NCI-H2196 (cell line): ENCODE results near the gene OXTR.

ENCODE experiments used
- DNase-seq: peaks from one replicate; lab custom pipeline; 2025; ENCODE audit not compliant: unreplicated experiment; lab: John Stamatoyannopoulos, UW

The OXTR gene

GRCh38 chr3:8769088-8769822, at the start of gene OXTR:
OXTR (minus strand) TSS chr3:8769613; CDS start chr3:8768187, 1,426 bp downstream.
- DNase-seq, result peak; percentile 48

DNA sequence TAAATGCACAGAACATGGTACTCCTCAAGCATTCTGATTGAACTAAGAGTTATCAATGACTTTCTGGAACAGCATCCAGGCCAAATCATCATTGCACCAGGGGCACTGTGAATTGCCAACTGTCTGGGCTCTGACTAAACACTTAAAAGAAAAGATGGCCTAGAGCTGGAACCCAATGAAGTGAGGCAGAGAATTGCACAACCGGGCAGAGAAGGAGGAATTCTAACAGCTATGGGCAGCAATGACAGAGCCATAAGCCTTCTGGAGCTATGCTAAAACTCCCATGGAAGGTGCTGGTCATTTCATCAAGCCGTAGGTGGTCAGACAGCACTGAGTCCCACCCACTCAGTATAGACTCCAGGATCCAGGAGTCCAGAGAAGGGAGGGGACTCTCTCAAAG, 48.1 kb upstream of the OXTR start:
- no peak for DNase-seq

DNA sequence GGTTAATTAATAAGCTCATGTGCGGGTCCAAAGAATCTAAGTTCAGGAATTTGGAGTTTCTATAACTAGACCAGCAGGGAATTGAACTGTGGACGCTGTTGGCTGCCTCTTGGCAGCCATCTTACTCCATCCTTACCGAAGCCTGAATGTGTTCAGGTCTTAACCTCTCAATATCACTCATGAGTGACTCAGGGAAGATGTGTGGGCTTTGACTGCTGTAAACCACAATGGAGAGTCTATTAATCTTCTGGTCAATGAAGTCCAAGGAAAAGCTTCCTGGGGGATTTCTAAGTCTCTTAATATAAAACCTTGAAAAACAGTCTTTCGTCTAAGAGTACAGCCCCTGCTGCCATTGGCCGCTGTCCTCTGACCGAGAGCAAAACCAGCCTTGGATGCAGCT, 46.7 kb upstream of the OXTR start:
- DNase-seq, result no peak

DNA sequence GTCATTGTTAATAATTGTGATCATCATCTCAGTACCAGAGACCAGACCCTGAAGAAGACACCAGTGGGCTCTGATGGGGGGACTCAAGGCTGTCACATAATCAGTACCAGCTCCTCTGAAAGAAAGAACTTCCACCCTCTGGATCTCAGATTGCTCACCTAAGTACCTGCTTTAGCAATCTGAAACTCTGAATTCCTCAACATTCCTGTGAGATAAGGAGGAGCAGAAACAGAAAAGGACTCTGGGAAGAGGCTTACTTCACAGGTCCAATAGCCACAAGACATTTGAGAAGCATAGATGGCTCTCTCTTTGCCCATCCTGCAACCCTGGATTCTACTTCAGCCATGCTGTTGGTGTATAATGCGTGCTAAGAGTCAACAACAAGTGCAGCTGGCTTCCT, 44.0 kb upstream of the OXTR start:
- DNase-seq, result no peak

- DNase-seq, result no peak
Observed at GRCh38 chr3:8810561-8810960, 41.1 kb upstream of the OXTR start.

DNA sequence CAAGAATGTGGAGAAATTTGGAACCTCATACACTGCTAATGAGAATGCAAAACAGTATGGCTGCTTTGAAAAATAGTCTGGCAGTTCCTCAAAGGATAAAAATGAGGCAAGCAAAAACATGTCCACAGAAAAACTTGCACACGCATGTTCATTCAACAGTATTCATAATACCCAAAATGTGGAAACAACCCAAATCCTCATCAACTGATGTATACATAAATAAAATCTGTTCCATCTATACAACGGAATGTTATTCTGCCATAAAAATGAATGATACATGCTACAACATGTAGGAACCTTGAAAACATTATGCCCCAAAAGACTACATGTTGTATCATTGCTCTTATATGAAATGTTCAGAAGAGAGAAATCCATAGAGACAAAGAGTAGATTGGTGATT, 36.4 kb upstream of the OXTR start:
- no peak for DNase-seq

DNA sequence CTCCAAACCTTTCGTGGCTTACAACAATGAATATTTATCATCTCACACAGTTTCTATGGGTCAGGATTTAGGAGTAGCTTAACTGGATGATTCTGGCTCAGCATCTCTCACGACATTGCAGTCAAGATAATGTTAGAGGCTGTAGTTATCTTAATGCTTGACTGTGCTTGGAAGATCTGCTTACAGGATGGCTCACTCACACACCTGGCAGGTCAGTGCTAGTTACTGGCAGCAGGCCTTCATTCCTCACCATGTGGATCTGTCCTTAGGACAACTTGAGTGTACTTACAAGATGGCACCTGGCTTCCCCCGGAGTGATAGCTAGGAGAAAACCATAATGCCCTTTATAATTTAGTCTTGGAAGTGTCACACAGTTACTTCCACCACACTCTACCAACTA, 32.8 kb upstream of the OXTR start:
- DNase-seq, result no peak

DNA sequence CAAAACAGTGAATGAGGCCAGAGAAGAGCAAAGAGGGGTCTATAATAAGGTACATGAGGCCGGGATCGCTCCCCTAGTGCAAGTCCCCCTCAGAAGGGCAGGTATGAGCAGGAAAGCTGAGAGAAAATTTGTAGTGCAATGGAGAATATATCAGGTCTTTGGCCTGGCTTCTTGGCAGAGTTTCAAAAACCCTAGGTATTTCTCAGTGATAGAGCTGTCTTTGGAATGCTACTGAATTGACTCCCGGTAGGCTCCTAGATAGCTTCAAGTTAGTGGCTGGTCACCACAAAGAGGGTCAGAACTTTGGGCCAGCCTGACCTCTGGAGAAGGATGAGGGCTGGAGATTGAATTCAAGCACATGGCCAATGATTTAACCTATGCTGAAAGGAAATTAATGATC, 30.6 kb upstream of the OXTR start:
- DNase-seq, result no peak

- DNase-seq, result no peak
Observed at GRCh38 chr3:8794247-8794646, 24.8 kb upstream of the OXTR start.

GRCh38 chr3:8793242-8793641, 23.8 kb upstream of the OXTR start:
- DNase-seq, result no peak

- no peak for DNase-seq
Observed at GRCh38 chr3:8790529-8790928, 21.1 kb upstream of the OXTR start.

DNA sequence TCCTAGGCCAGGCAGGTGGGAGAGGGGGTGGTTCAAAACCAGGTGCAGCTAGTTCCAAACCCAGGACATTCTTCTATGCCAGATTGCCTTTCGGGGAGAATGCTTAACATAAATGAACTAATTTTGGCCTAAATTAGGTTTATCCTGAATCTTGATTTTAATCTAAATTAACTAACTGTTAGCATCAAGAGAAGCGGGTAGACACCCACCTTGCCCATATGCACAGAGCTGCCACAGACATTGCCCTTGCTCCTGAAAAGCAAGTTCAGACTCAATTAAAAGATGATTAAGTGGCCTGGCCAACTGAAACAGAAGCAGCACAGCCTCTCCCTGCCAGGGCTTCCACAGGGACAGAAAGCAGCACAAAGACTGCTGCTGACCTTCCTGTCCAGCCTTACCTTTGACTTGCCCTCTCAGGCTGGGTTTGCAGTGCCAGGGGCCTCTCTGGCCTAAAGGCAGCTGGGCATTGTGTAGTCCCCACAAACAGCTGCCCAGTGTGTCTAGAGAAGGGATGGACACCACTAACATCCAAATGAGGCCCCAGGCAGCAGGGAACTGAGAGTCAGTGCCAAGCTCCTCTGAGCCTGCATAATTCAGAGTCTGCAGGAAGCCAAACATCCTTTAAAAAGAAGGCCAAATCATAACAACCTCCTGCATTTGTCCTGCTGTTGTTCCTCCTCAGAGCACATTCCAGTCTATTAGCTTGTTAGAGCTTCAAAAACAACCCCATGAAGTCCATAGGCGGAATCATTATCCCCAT, 15.4 kb upstream of the OXTR start:
- no peak for DNase-seq

DNA sequence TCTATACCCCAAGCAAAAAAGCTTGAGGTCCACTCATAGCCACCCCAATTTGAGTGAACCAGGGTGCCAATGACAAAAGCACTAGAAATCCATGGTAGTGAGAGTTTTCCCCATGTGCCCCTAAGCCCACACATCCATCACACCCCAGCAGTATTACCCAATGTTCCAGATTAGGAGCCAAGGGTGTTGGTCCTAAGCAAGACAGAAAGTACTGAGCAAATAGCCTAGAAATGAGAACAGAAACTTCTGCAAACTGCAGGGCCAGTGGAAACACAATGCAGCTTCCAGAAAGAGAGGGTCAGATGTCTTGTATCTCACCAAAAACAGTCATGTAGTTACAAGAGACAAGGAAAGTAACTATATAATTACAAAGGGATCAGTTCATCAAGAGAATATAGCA, 10.9 kb upstream of the OXTR start:
- no peak for DNase-seq

DNA sequence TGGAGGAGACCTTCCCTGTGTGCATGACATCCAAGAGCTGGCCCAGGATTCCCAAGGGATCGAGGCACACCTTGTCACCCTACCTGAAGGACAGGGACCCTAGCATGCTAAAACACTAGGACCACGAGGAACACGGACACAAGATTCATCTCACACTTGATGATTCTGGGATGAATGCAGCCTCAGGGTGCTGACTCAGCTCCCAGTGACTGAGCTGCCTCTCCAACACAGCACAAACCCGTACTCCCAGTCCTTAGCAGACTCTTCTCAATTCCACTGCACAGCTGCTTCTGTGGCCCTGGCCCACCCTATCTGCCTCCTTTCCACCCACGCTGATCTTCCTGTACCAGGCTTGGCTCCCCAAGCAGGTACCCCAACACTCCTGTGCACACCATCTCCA, 9.1 kb upstream of the OXTR start:
- no peak for DNase-seq

- no peak for DNase-seq
Observed at GRCh38 chr3:8777978-8778267, 8.5 kb upstream of the OXTR start.

DNA sequence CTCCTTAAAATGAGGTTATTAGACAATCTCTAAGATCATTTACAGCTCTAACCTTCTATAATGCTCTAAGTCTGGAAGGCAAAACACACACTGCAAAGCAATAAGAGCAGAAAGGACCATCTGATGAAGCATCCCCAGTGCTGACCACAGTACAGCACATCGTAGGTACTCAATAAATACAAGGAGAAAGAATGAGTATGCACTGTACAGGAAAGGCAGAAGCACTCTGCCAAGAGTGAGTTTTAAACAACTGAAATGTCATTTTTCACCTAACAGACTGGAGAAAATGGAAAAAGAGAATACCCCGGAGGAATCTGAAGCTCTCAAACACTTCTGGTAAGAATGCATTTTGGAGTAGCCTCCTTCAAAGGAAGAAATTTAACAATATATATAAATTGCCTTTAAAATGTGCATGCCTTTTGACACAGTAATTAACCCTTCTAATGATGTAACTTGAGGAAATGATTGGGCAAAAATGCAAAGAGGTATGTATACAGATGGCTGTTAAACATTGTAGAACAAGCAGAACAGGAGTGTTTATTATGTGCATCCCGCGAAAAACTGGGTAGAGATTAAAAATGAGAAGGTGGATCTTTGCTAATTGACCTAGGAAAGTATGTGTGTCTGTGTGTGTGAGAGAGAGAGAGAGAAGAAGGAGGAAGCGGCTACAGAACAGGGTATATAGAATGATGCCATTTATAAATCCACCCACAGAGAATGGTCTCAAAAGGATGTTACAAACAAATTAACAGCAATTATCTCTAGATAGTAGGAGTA, 8.0 kb upstream of the OXTR start:
- no peak for DNase-seq

DNA sequence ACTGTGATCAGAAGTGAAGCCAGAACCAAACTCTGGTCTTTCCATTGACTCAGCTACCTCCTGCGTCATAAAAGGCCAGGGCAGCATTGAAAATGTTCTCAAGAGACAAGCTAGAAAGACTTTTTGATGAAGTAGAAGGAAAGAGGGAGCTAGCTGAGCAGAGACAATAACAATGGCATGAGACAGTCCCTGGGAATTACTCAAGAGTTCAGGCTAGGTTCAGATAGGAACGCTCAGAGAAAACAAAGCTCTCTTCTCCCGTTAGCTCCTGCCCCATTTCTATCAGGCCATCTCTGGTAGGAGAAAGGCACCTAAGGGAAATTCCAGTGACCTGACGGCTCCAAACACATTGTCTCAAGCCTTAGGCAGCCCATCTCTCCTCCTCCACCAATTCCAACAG, 7.0 kb upstream of the OXTR start:
- no peak for DNase-seq

- DNase-seq, result no peak
Observed at GRCh38 chr3:8775602-8776001, 6.2 kb upstream of the OXTR start.

GRCh38 chr3:8775181-8775580, 5.8 kb upstream of the OXTR start:
- DNase-seq, result no peak

DNA sequence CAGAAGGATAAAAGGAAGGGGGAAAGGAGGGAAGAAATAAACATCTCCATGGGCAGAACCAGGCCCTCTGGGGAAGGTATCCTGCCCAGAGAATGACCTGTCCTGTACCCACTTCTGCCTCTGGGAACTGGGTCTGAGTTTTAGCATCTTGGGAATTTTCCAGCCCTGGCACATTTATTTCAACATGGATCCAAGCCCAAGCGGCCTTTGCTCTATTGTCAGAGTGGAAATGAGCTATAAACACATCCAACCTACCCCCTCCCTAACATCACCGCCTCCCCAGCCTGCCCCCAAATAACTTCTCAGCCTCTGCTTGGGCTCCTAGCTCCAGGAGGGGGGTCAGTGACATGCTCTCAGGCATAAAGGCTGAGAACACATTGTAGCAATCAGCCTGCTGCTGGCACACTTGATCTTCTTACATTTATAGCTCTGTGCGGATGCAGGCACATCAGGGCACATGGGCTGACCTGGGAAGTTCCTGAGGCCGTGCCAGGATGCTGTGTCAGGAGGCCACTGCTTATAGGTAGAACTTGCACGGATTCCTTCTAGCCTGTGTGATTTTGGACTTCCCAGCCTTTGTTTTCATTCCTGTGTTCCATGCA, 4.6 kb upstream of the OXTR start:
- DNase-seq, result no peak

- DNase-seq, result no peak
Observed at GRCh38 chr3:8768364-8769087, 887 bp downstream of the OXTR start.
